K562 (cell line): ENCODE results near the gene ESPN. TPM values are rescaled to one million over a fixed set of nuclear protein-coding genes. Genes with fewer than 3 reads are reported as not detected.
A peak's percentile ranks its signal among the peaks of the same experiment; 100 is the strongest.

ENCODE experiments used
- ATAC-seq: fragments of 200-7000 bp; cut with Tn5 transposase; 3 replicates; pipeline ENCODE4 v1.9.1; 2020; ENCODE audit warnings: moderate library complexity
- BruUV-seq: library from RNA; stranded (reverse); fragments of 400-500 nt; replicated peaks from 2 replicates; lab custom pipeline; 2021; lab: Mats Ljungman, UMichigan
- CTCF ChIA-PET: fragments of 300-600 bp; formaldehyde crosslinking; extraction: SDS; loops from one replicate; lab custom pipeline; 2021; ENCODE audit warnings: low intra/inter-chr PET ratio; lab: Yijun Ruan, JAX
- POLR2A ChIA-PET: fragments of 300-600, 350-650 bp; sonication (Branson Sonifier 250); formaldehyde crosslinking; extraction: SDS; loops from one replicate; lab custom pipeline; 2021; ENCODE audit warnings: antibody characterized with exemption, inconsistent platforms; lab: Yijun Ruan, JAX
- DNase-seq, 4 experiments: peaks; one replicate each; pipeline versions ENCODE4 v3.0.0 to v3.0.0-alpha.2; 2011 to 2018; ENCODE audit warnings: low spot score in 3 of 4, mixed read lengths in 3 of 4; ENCODE audit errors: extremely low read depth in 1 of 4
- FAIRE-seq: peaks from 2 replicates; lab custom pipeline; 2011; peaks lifted over from hg19 to GRCh38; lab: Jason Lieb, UNC
- H2AFZ ChIP-seq: 2 replicates; pipeline ENCODE4 v1.6.0; 2011; ENCODE audit warnings: low read depth, low read length, control low read depth, inconsistent platforms
- H3K27ac ChIP-seq: fragments of 200-600 bp; 3 replicates; pipeline ENCODE4 v1.8.0; 2011; ENCODE audit warnings: low read depth, mild to moderate bottlenecking, control low read depth, inconsistent platforms, low read length, moderate library complexity, mixed read lengths; ENCODE audit errors: extremely low read depth
- H3K27me3 ChIP-seq, 2 experiments: fragments of 300-600 bp in 1 of 2; 2 replicates in 1 of 2; 3 replicates in 1 of 2; pipeline versions ENCODE4 v1.6.0 to v1.8.0; 2011; ENCODE audit warnings: inconsistent platforms in 2 of 2, low read length in 2 of 2, mild to moderate bottlenecking in 1 of 2, mixed read lengths in 1 of 2, moderate library complexity in 1 of 2; ENCODE audit not compliant: control insufficient read depth in 2 of 2, insufficient read depth in 2 of 2
- H3K36me3 ChIP-seq: fragments of 300-600 bp; 3 replicates; pipeline ENCODE4 v1.8.0; 2011; ENCODE audit warnings: mild to moderate bottlenecking, low read length, inconsistent platforms; ENCODE audit not compliant: control insufficient read depth, insufficient read depth
- H3K4me1 ChIP-seq, 2 experiments: fragments of 200-600 bp in 1 of 2; replicated peaks in 1 of 2; 2 replicates in 1 of 2; 3 replicates in 1 of 2; pipeline versions ENCODE4 v1.5.1 to v1.8.0; 2011; ENCODE audit warnings: inconsistent platforms in 2 of 2, low read length in 2 of 2, mild to moderate bottlenecking in 1 of 2, mixed read lengths in 1 of 2, moderate library complexity in 1 of 2; ENCODE audit not compliant: control insufficient read depth in 2 of 2, insufficient read depth in 2 of 2
- H3K4me2 ChIP-seq: 2 replicates; pipeline ENCODE4 v1.6.1; 2011; ENCODE audit warnings: low read length, control low read depth, inconsistent platforms, mixed read lengths; ENCODE audit not compliant: insufficient read depth
- H3K4me3 ChIP-seq: fragments of 200-600 bp; sonication (generic), shearing (Covaris generic); 2 replicates; pipeline ENCODE4 v1.5.1; 2016; ENCODE audit warnings: control low read depth, inconsistent platforms
- H3K79me2 ChIP-seq: fragments of 200-600 bp; 3 replicates; pipeline ENCODE4 v1.8.0; 2011; ENCODE audit warnings: low read length, inconsistent platforms; ENCODE audit not compliant: control insufficient read depth, insufficient read depth
- H3K9ac ChIP-seq, 2 experiments: 2 replicates each; pipeline versions ENCODE4 v1.6.0 to v1.6.1; 2011; ENCODE audit warnings: low read depth in 2 of 2, low read length in 2 of 2, control low read depth in 1 of 2, inconsistent platforms in 1 of 2, mild to moderate bottlenecking in 1 of 2, mixed read lengths in 1 of 2; ENCODE audit not compliant: insufficient read depth in 1 of 2
- H3K9me1 ChIP-seq: one replicate; pipeline ENCODE4 v1.6.0; 2011; ENCODE audit warnings: inconsistent platforms, mild to moderate bottlenecking, low read length, moderate library complexity; ENCODE audit not compliant: control insufficient read depth, insufficient read depth
- H3K9me3 ChIP-seq: replicated peaks from 2 replicates; pipeline ENCODE4 v1.5.1; 2011; ENCODE audit warnings: low read depth, low read length, inconsistent platforms; ENCODE audit not compliant: control insufficient read depth, insufficient read depth
- H4K20me1 ChIP-seq: replicated peaks from 2 replicates; pipeline ENCODE4 v1.6.1; 2011; ENCODE audit warnings: low read length, inconsistent platforms, mixed read lengths; ENCODE audit not compliant: control insufficient read depth, insufficient read depth
- CTCF ChIP-seq, 3 experiments: IDR thresholded peaks in 2 of 3; conservative IDR thresholded peaks in 1 of 3; 2 replicates each; pipeline ENCODE4 v1.5.1; 2011 to 2012; ENCODE audit warnings: low read length in 3 of 3, mild to moderate bottlenecking in 3 of 3, control low read depth in 2 of 3, improper control_type of control experiment in 1 of 3, inconsistent platforms in 1 of 3, low read depth in 1 of 3, mixed read lengths in 1 of 3, moderate library complexity in 1 of 3; ENCODE audit not compliant: insufficient read depth in 2 of 3
- EHMT2 ChIP-seq: fragments of 450-650 bp; IDR thresholded peaks from 2 replicates; pipeline ENCODE4 v1.6.1; 2018; ENCODE audit warnings: antibody characterized with exemption
- ZNF740 ChIP-seq, 3 experiments: fragments of 200-800 bp in 1 of 3; sonication (Bioruptor generic) in 1 of 3; sonication (generic) in 1 of 3; formaldehyde crosslinking in 1 of 3; IDR thresholded peaks; 2 replicates each; pipeline versions ENCODE4 v1.6.1 to v1.8.0; 2016 to 2022; ENCODE audit warnings: mild to moderate bottlenecking in 2 of 3, missing compliant biosample characterization in 2 of 3, missing genetic modification characterization in 2 of 3, missing genetic modification reagents in 1 of 3
- WGBS: fragments of 100-300 bp; shearing (Covaris generic); methylation state at CpG from one replicate; pipeline ENCODE4 v1.1.6; 2016; ENCODE audit warnings: low coverage, mixed read lengths; ENCODE audit not compliant: insufficient coverage; ENCODE audit errors: missing lambda C conversion rate; 5-methylcytosine and 5-hydroxymethylcytosine counted together
- in situ Hi-C: fragments of 300-500 bp; cut with MboI; formaldehyde crosslinking; loops from 4 replicates; pipeline ENCODE4 v1.15.0; 2018; ENCODE audit warnings: inconsistent platforms, mixed read lengths
- intact Hi-C: fragments of 100-400 bp; cut with micrococcal nuclease; formaldehyde crosslinking; loops from 2 replicates; pipeline ENCODE4 v1.14.2; 2022
- polyA plus RNA-seq, 8 experiments: library from polyadenylated mRNA; depleted of rRNA in 4 of 8; stranded (reverse) in 5 of 8; unstranded in 3 of 8; fragments of >200 nt; fragmentation: Nextera tagmentation in 2 of 8; fragmentation: Illumina TruSeq in 1 of 8; extraction: Ambion mirVana in 2 of 8; extraction: Trizol in 1 of 8; gene quantifications; 2 replicates each; pipeline versions ENCODE4 v1.2.1 to v1.2.3, GENCODE V29; 2011 to 2014; ENCODE audit warnings: inconsistent platforms in 1 of 8, missing spikeins in 1 of 8
- total RNA-seq, 7 experiments: library from RNA; depleted of rRNA in 6 of 7; stranded (reverse); fragments of >200 nt in 6 of 7; fragmentation: Illumina TruSeq in 2 of 7; extraction: Trizol in 2 of 7; gene quantifications; 2 replicates each; pipeline versions ENCODE4 v1.2.1 to v1.2.3, GENCODE V29; 2011 to 2021; ENCODE audit warnings: low replicate concordance in 1 of 7

Gene ESPN
- total and polyA plus RNA-seq, 9 of the 15 experiments (the other 6 are each of a cell fraction or from before 2014, with no cell fraction given) = 0.07 to 1.2 (median 0.45) TPM; not detected in 3

- no peak for FAIRE-seq
- ATAC-seq = peak; percentile 44
- no TSS peak for BruUV-seq
These were observed 39.9 kb downstream of the ESPN start for GRCh38 chr1:6464514-6464836.

More at GRCh38 chr1:6464514-6464836, 39.9 kb downstream of the ESPN start:
- Histone ChIP-seq H2AFZ (no peak overlapping the region), H3K9me1 (peaks cover 2% of the 10 kb centered on the region), H3K4me2 (no peak overlapping the region), H3K27me3 (peaks cover 87 to 94% of the 10 kb centered on the region in 2 experiments), H3K9me3 (no peaks in the 10 kb centered on the region), H3K36me3 (no peaks in the 10 kb centered on the region), H3K27ac (no peak overlapping the region), H3K4me1 (peaks cover 0 to 64% of the 10 kb centered on the region in 2 experiments; a peak in 2 of 5 replicates), H3K9ac (no peak overlapping the region), H4K20me1 (peaks cover 35% of the 10 kb centered on the region), H3K4me3 (no peak overlapping the region), H3K79me2 (no peaks in the 10 kb centered on the region)
- peak in 1 of 4 experiments; percentile 44 for DNase-seq
- in situ Hi-C loops = no loop called here
- intact Hi-C loops = no loop called here
- POLR2A ChIA-PET = interaction anchor here (1.0 kb wide), 1 partner anchor 269 kb away, joined by 3 read pairs; no protein-coding TSS in a partner anchor
- TF ChIP-seq CTCF (IDR thresholded peaks at IDR 0.05 in 2 of 3, conservative IDR thresholded peaks at IDR 0.05 in 1 of 3; ENCODE audit: insufficient read depth in 2 of 3, low read depth in 1 of 3, low read length in 3 of 3) (peak in 1 of 3 experiments; percentile 34; a peak in 3 of 6 replicates), ZNF740 (CRISPR knock-in tag; IDR thresholded peaks at IDR 0.05) (peak; percentile 83), ZNF740 (tag; IDR thresholded peaks at IDR 0.05) (no peak), EHMT2 (no peak)
- CTCF ChIA-PET = no interaction called here
- WGBS = 4% methylated on average over 7 of the region's 7 CpGs
